Gastrocnemius medialis (tissue), 4 donors: ENCODE results near the gene TMEM42. TPM values are rescaled to one million over a fixed set of nuclear protein-coding genes. Genes with fewer than 3 reads are reported as not detected.

Source experiments
- ATAC-seq, 2 donors: fragments of 150-250 bp; one replicate each; pipeline ENCODE4 v1.9.1; 2016
- DNase-seq, 2 donors: peaks; one replicate each; pipeline ENCODE4 v3.0.0-alpha.2; 2019
- H3K27ac ChIP-seq, 4 donors: fragments of 200-600 bp; sonication (generic); 1 replicate in 1 of 4; 2 replicates in 3 of 4; pipeline ENCODE4 v1.5.1; 2016 to 2018; ENCODE audit warnings: mild to moderate bottlenecking in 2 of 4, moderate library complexity in 1 of 4
- H3K27me3 ChIP-seq, 3 donors: fragments of 200-600 bp; sonication (generic) in 2 of 3; 1 replicate in 1 of 3; 2 replicates in 2 of 3; pipeline versions ENCODE4 v1.5.1 to v1.6.0; 2016 to 2019; ENCODE audit warnings: mild to moderate bottlenecking in 1 of 3, moderate library complexity in 1 of 3
- H3K36me3 ChIP-seq, 2 donors: fragments of 200-600 bp; sonication (generic) in 1 of 2; one replicate each; pipeline ENCODE4 v1.5.1; 2017 to 2018
- H3K4me1 ChIP-seq, 2 donors: fragments of 200-600 bp; sonication (generic) in 1 of 2; one replicate each; pipeline ENCODE4 v1.5.1; 2016 to 2017; ENCODE audit warnings: mild to moderate bottlenecking in 2 of 2
- H3K4me3 ChIP-seq, 4 donors: fragments of 200-600 bp; sonication (generic) in 3 of 4; 1 replicate in 1 of 4; 2 replicates in 3 of 4; pipeline ENCODE4 v1.5.1; 2016 to 2019; ENCODE audit warnings: mild to moderate bottlenecking in 2 of 4
- H3K9me3 ChIP-seq, 3 donors: fragments of 200-600 bp; sonication (generic) in 2 of 3; 1 replicate in 1 of 3; 2 replicates in 2 of 3; pipeline ENCODE4 v1.5.1; 2016 to 2019
- CTCF ChIP-seq, 5 experiments: fragments of 450-650 bp in 3 of 5; fragments of 200-600 bp in 2 of 5; sonication (generic) in 2 of 5; IDR thresholded peaks in 4 of 5; conservative IDR thresholded peaks in 1 of 5; 1 replicate in 4 of 5; 2 replicates in 1 of 5; pipeline ENCODE4 v1.5.1; 2016 to 2019; ENCODE audit warnings: antibody characterized with exemption in 5 of 5, mild to moderate bottlenecking in 3 of 5, moderate library complexity in 3 of 5
- POLR2A ChIP-seq, 2 donors: fragments of 450-650 bp; IDR thresholded peaks; one replicate each; pipeline ENCODE4 v1.6.1; 2017; ENCODE audit warnings: antibody characterized with exemption in 2 of 2, mild to moderate bottlenecking in 2 of 2, moderate library complexity in 2 of 2
- in situ Hi-C, 4 donors: fragments of 200-750 bp; cut with MboI; loops; one replicate each; pipeline versions ENCODE4 v1.15.0 to v1.8.0; 2017; ENCODE audit warnings: low sequenced_read_pairs in 4 of 4
- intact Hi-C: fragments of 100-400 bp; cut with DNase I; formaldehyde crosslinking; loops from one replicate; pipeline ENCODE4 v1.15.1; 2023; ENCODE audit warnings: low total_unique reads
- total RNA-seq, 4 donors: library from RNA; depleted of rRNA; stranded (reverse); fragments of >200 nt; gene quantifications; one replicate each; pipeline versions ENCODE4 v1.1.0 to v1.2.3, GENCODE V29; 2016

The TMEM42 gene
- total RNA-seq, 4 donors from 2014 or later = 7.2 to 19.7 (median 14.9) TPM

- Histone ChIP-seq H3K27me3 (peaks cover 0 to 3% (median 0%) of the 10 kb centered on the region in 3 donors), H3K4me3 (no peak overlapping the region), H3K4me1 (no peaks in the 10 kb centered on the region), H3K36me3 (no peaks in the 10 kb centered on the region), H3K27ac (no peak overlapping the region), H3K9me3 (no peaks in the 10 kb centered on the region)
- TF ChIP-seq POLR2A (IDR thresholded peaks at IDR 0.05) (no peak), CTCF (IDR thresholded peaks at IDR 0.05 in 4 of 5, conservative IDR thresholded peaks at IDR 0.05 in 1 of 5) (no peak)
- intact Hi-C loops (no loop called here), in situ Hi-C loops (no loop called here)
- ATAC-seq (no peak), DNase-seq (no peak)
Measured at GRCh38 chr3:44883213-44883955, 21.7 kb downstream of the TMEM42 start.

GRCh38 chr3:44883999-44884431, 22.3 kb downstream of the TMEM42 start:
- ATAC-seq (no peak), DNase-seq (no peak)
- Histone ChIP-seq H3K27me3 (peaks cover 0 to 3% (median 0%) of the 10 kb centered on the region in 3 donors), H3K27ac (no peak overlapping the region), H3K4me3 (no peak overlapping the region), H3K4me1 (no peaks in the 10 kb centered on the region), H3K36me3 (no peaks in the 10 kb centered on the region), H3K9me3 (no peaks in the 10 kb centered on the region)
- TF ChIP-seq POLR2A (IDR thresholded peaks at IDR 0.05) (no peak), CTCF (IDR thresholded peaks at IDR 0.05 in 4 of 5, conservative IDR thresholded peaks at IDR 0.05 in 1 of 5) (no peak)
- in situ Hi-C loops (no loop called here), intact Hi-C loops (no loop called here)

- no peaks in the 10 kb centered on the region for H3K36me3 ChIP-seq
- H3K4me3 ChIP-seq = no peak overlapping the region
- H3K27ac ChIP-seq = no peak overlapping the region
- H3K4me1 ChIP-seq = no peaks in the 10 kb centered on the region
- no peak for TF ChIP-seq POLR2A (IDR thresholded peaks at IDR 0.05)
- no peak for TF ChIP-seq CTCF (IDR thresholded peaks at IDR 0.05 in 4 of 5, conservative IDR thresholded peaks at IDR 0.05 in 1 of 5)
- H3K27me3 ChIP-seq = peaks cover 0 to 3% (median 0%) of the 10 kb centered on the region in 3 donors
- no peak for ATAC-seq
- no peaks in the 10 kb centered on the region for H3K9me3 ChIP-seq
- intact Hi-C loops (no loop called here), in situ Hi-C loops (no loop called here)
- DNase-seq = no peak
Measured at GRCh38 chr3:44885618-44886017, 23.9 kb downstream of the TMEM42 start.

- Histone ChIP-seq H3K9me3 (no peaks in the 10 kb centered on the region), H3K36me3 (no peaks in the 10 kb centered on the region), H3K4me1 (no peaks in the 10 kb centered on the region), H3K27ac (no peak overlapping the region), H3K27me3 (peaks cover 0 to 3% (median 0%) of the 10 kb centered on the region in 3 donors), H3K4me3 (no peak overlapping the region)
- ATAC-seq (no peak), DNase-seq (no peak)
- TF ChIP-seq CTCF (IDR thresholded peaks at IDR 0.05 in 4 of 5, conservative IDR thresholded peaks at IDR 0.05 in 1 of 5) (no peak), POLR2A (IDR thresholded peaks at IDR 0.05) (no peak)
- in situ Hi-C loops = no loop called here
- intact Hi-C loops = no loop called here
Measured at GRCh38 chr3:44886561-44886960, 24.8 kb downstream of the TMEM42 start.
